MM.1S (cell line): ENCODE results near the gene TOP2A.

Source experiments
- DNase-seq: peaks from one replicate; pipeline ENCODE4 v3.0.0-alpha.2; 2015
- H2AFZ ChIP-seq: fragments of 300-600 bp; sonication (generic); 2 replicates; pipeline ENCODE4 v1.6.0; 2016; ENCODE audit warnings: antibody characterized with exemption, low read length
- H3F3A ChIP-seq: fragments of 300-600 bp; sonication (generic); 2 replicates; pipeline ENCODE4 v1.6.1; 2016; ENCODE audit warnings: mild to moderate bottlenecking, antibody characterized with exemption, low read length, moderate library complexity, mixed read lengths; ENCODE audit not compliant: insufficient read depth
- H3K27ac ChIP-seq: fragments of 300-600 bp; sonication (generic); 2 replicates; pipeline ENCODE4 v1.5.1; 2016; ENCODE audit warnings: mild to moderate bottlenecking, low read length
- H3K27me3 ChIP-seq: fragments of 300-600 bp; sonication (generic); replicated peaks from 2 replicates; pipeline ENCODE4 v1.6.0; 2016; ENCODE audit warnings: low read length; ENCODE audit not compliant: insufficient read depth
- H3K36me3 ChIP-seq: fragments of 300-600 bp; sonication (generic); replicated peaks from 2 replicates; pipeline ENCODE4 v1.6.1; 2016; ENCODE audit warnings: mild to moderate bottlenecking, low read length, mixed read lengths; ENCODE audit not compliant: insufficient read depth
- H3K4me1 ChIP-seq: fragments of 300-600 bp; sonication (generic); 2 replicates; pipeline ENCODE4 v1.6.1; 2016; ENCODE audit warnings: low read length, mixed read lengths
- H3K4me2 ChIP-seq: fragments of 300-600 bp; sonication (generic); 2 replicates; pipeline ENCODE4 v1.6.0; 2016; ENCODE audit warnings: low read depth, low read length
- H3K4me3 ChIP-seq: fragments of 300-600 bp; sonication (generic); 2 replicates; pipeline ENCODE4 v1.5.1; 2016; ENCODE audit warnings: low read length, mixed read lengths
- H3K79me2 ChIP-seq: fragments of 300-600 bp; sonication (generic); 2 replicates; pipeline ENCODE4 v1.6.1; 2016; ENCODE audit warnings: mixed run types, low read length, mixed read lengths
- H3K9ac ChIP-seq: fragments of 300-600 bp; sonication (generic); 2 replicates; pipeline ENCODE4 v1.6.1; 2016; ENCODE audit warnings: low read length, mixed read lengths
- H3K9me2 ChIP-seq: fragments of 300-600 bp; sonication (generic); replicated peaks from 2 replicates; pipeline ENCODE4 v1.6.1; 2016; ENCODE audit warnings: mild to moderate bottlenecking, low read length, mixed read lengths; ENCODE audit not compliant: insufficient read depth
- H3K9me3 ChIP-seq: fragments of 300-600 bp; sonication (generic); replicated peaks from 2 replicates; pipeline ENCODE4 v1.6.1; 2016; ENCODE audit warnings: mild to moderate bottlenecking, low read length, mixed read lengths; ENCODE audit not compliant: insufficient read depth
- H4K20me1 ChIP-seq: fragments of 300-600 bp; sonication (generic); 2 replicates; pipeline ENCODE4 v1.6.1; 2016; ENCODE audit warnings: mild to moderate bottlenecking, low read length, moderate library complexity, mixed read lengths; ENCODE audit not compliant: insufficient read depth
- EZH2 ChIP-seq: fragments of 300-600 bp; sonication (generic); optimal IDR thresholded peaks from 2 replicates; pipeline ENCODE3; 2017; ENCODE audit warnings: low read depth, mild to moderate bottlenecking, antibody characterized with exemption, low read length, mixed read lengths
- EZH2phosphoT487 ChIP-seq: fragments of 300-600 bp; sonication (generic); IDR thresholded peaks from 2 replicates; pipeline ENCODE4 v1.6.1; 2018; ENCODE audit warnings: antibody characterized with exemption, low read length
- TF ChIP-seq, protein P1 (sequence below): fragments of 300-600 bp; sonication (generic); IDR thresholded peaks from 2 replicates; pipeline ENCODE4 v1.5.1; 2016; ENCODE audit warnings: antibody characterized with exemption, low read length, mixed read lengths

TOP2A gene

GRCh38 chr17:40348136-40348504 is 69.6 kb downstream of the TOP2A start:
- Histone ChIP-seq H3K36me3 (peaks cover 7% of the 10 kb centered on the region; the same call in 1 of the 2 replicates), H3K27me3 (no peaks in the 10 kb centered on the region), H3K9me3 (no peaks in the 10 kb centered on the region), H3K79me2 (peaks cover 78% of the 10 kb centered on the region), H2AFZ (no peak overlapping the region), H3K4me3 (no peak overlapping the region), H3K4me2 (no peak overlapping the region), H3F3A (peaks cover 6% of the 10 kb centered on the region; the same call in 1 of the 2 replicates), H4K20me1 (peaks cover 29% of the 10 kb centered on the region; the same call in 1 of the 2 replicates), H3K27ac (no peak overlapping the region), H3K4me1 (peaks cover 5% of the 10 kb centered on the region; the same call in 1 of the 2 replicates), H3K9ac (no peak overlapping the region), H3K9me2 (no peaks in the 10 kb centered on the region)
- no peak for DNase-seq
- TF ChIP-seq EZH2phosphoT487 (no peak), EZH2 (no peak)
- TF ChIP-seq, protein P1, sequence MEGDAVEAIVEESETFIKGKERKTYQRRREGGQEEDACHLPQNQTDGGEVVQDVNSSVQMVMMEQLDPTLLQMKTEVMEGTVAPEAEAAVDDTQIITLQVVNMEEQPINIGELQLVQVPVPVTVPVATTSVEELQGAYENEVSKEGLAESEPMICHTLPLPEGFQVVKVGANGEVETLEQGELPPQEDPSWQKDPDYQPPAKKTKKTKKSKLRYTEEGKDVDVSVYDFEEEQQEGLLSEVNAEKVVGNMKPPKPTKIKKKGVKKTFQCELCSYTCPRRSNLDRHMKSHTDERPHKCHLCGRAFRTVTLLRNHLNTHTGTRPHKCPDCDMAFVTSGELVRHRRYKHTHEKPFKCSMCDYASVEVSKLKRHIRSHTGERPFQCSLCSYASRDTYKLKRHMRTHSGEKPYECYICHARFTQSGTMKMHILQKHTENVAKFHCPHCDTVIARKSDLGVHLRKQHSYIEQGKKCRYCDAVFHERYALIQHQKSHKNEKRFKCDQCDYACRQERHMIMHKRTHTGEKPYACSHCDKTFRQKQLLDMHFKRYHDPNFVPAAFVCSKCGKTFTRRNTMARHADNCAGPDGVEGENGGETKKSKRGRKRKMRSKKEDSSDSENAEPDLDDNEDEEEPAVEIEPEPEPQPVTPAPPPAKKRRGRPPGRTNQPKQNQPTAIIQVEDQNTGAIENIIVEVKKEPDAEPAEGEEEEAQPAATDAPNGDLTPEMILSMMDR, result no peak

- Histone ChIP-seq H3K4me2 (no peak overlapping the region), H2AFZ (no peak overlapping the region), H4K20me1 (peaks cover 29% of the 10 kb centered on the region; the same call in 1 of the 2 replicates), H3K4me3 (no peak overlapping the region), H3K27me3 (no peaks in the 10 kb centered on the region), H3F3A (no peaks in the 10 kb centered on the region), H3K27ac (no peak overlapping the region), H3K9me3 (no peaks in the 10 kb centered on the region), H3K79me2 (peaks cover 84% of the 10 kb centered on the region), H3K4me1 (peaks cover under 1% of the 10 kb centered on the region; the same call in 1 of the 2 replicates), H3K9me2 (no peaks in the 10 kb centered on the region), H3K9ac (no peak overlapping the region), H3K36me3 (peaks cover 7% of the 10 kb centered on the region; the same call in 1 of the 2 replicates)
- TF ChIP-seq, protein P1, result no peak
- TF ChIP-seq EZH2phosphoT487 (no peak), EZH2 (no peak)
- DNase-seq, result no peak
Measured at GRCh38 chr17:40347319-40348135, 70.2 kb downstream of the TOP2A start.

DNA sequence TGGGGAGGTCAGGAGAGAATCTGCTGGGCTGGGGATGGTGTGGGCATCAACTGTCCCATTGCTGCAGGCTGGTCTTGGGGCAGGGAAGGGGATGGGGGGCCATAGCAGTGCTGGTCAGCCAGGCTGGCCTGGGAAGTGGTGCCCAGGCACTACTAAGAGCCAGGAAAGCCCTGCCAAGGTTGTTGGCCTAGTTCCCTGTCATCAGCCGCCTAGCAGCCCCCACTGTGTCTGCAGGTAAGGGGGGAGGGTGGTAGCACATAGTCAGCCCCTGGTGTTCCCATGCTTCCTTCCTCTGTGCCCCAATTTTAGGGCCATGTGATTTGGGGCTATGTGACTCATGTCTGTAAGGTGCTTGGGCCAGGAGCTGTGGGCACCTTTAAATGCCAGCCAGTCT is 70.9 kb downstream of the TOP2A start:
- no peaks in the 10 kb centered on the region for H3K9me3 ChIP-seq
- H3K27me3 ChIP-seq, result no peaks in the 10 kb centered on the region
- no peaks in the 10 kb centered on the region for H3F3A ChIP-seq
- H3K79me2 ChIP-seq, result peaks cover 92% of the 10 kb centered on the region
- no peaks in the 10 kb centered on the region for H3K4me1 ChIP-seq
- TF ChIP-seq EZH2phosphoT487 (no peak), EZH2 (no peak)
- TF ChIP-seq, protein P1, result no peak
- H2AFZ ChIP-seq, result no peak overlapping the region
- no peak overlapping the region for H3K9ac ChIP-seq
- no peak overlapping the region for H3K4me2 ChIP-seq
- H3K4me3 ChIP-seq, result no peak overlapping the region
- no peaks in the 10 kb centered on the region for H3K9me2 ChIP-seq
- no peak for DNase-seq
- no peak overlapping the region for H3K27ac ChIP-seq
- peaks cover 29% of the 10 kb centered on the region; the same call in 1 of the 2 replicates for H4K20me1 ChIP-seq
- no peaks in the 10 kb centered on the region for H3K36me3 ChIP-seq
